PC-9 (cell line): ENCODE measurements around the gene LAMA2. TPM values are rescaled to one million over a fixed set of nuclear protein-coding genes. Genes with fewer than 3 reads are reported as not detected.

ENCODE experiments used
- BruUV-seq: library from RNA; stranded (reverse); fragments of 400-500 nt; replicated peaks from 2 replicates; lab custom pipeline; 2021; lab: Mats Ljungman, UMichigan
- CTCF ChIA-PET: fragments of 300-600 bp; sonication (Branson Sonifier 250); formaldehyde crosslinking; loops from one replicate; lab custom pipeline; 2022; ENCODE audit warnings: antibody characterized with exemption; lab: Charles Lee
- POLR2A ChIA-PET: fragments of 300-600 bp; sonication (Branson Sonifier 250); formaldehyde crosslinking; loops from one replicate; lab custom pipeline; 2022; ENCODE audit warnings: antibody characterized with exemption; ENCODE audit not compliant: unreplicated experiment; lab: Charles Lee
- DNase-seq, 2 experiments: peaks; one replicate each; pipeline versions ENCODE4 v3.0.0 to v3.0.0-alpha.2; 2015 to 2022; ENCODE audit warnings: mixed read lengths in 1 of 2
- H2AFZ ChIP-seq: fragments of 200-600 bp; sonication (generic); 2 replicates; pipeline ENCODE4 v1.8.1; 2017; ENCODE audit warnings: antibody characterized with exemption
- H3F3A ChIP-seq: fragments of 200-600 bp; sonication (generic); 2 replicates; pipeline ENCODE4 v1.8.1; 2017; ENCODE audit warnings: antibody characterized with exemption, mild to moderate bottlenecking, low read depth; ENCODE audit not compliant: insufficient read depth
- H3K27ac ChIP-seq: fragments of 200-600 bp; sonication (generic); 2 replicates; pipeline ENCODE4 v1.6.1; 2016; ENCODE audit warnings: mixed run types
- H3K27me3 ChIP-seq: fragments of 200-600 bp; sonication (generic); 2 replicates; pipeline ENCODE4 v1.6.1; 2016; ENCODE audit warnings: low read depth, mixed run types; ENCODE audit not compliant: insufficient read depth
- H3K36me3 ChIP-seq: fragments of 200-600 bp; sonication (generic); 2 replicates; pipeline ENCODE4 v1.6.1; 2016; ENCODE audit warnings: low read depth, mixed run types
- H3K4me1 ChIP-seq: fragments of 200-600 bp; sonication (generic); replicated peaks from 2 replicates; pipeline ENCODE4 v1.6.1; 2016; ENCODE audit warnings: mixed run types; ENCODE audit not compliant: insufficient read depth
- H3K4me2 ChIP-seq: fragments of 200-600 bp; sonication (generic); 2 replicates; pipeline ENCODE4 v1.6.1; 2017; ENCODE audit warnings: mixed run types
- H3K4me3 ChIP-seq: fragments of 200-600 bp; sonication (generic); 2 replicates; pipeline ENCODE4 v1.6.1; 2016; ENCODE audit warnings: mixed run types
- H3K79me2 ChIP-seq: fragments of 200-600 bp; sonication (generic); 2 replicates; pipeline ENCODE4 v1.6.1; 2017; ENCODE audit warnings: low read depth, mixed run types
- H3K9me2 ChIP-seq: fragments of 200-600 bp; sonication (generic); 2 replicates; pipeline ENCODE4 v1.8.1; 2017; ENCODE audit warnings: mild to moderate bottlenecking; ENCODE audit not compliant: insufficient read depth
- H3K9me3 ChIP-seq: fragments of 200-600 bp; sonication (generic); 2 replicates; pipeline ENCODE4 v1.8.1; 2016; ENCODE audit warnings: low read depth; ENCODE audit not compliant: insufficient read depth
- H4K20me1 ChIP-seq: fragments of 200-600 bp; sonication (generic); 2 replicates; pipeline ENCODE4 v1.8.1; 2017; ENCODE audit not compliant: insufficient read depth
- EZH2 ChIP-seq: fragments of 200-600 bp; sonication (generic); IDR thresholded peaks from 2 replicates; pipeline ENCODE4 v1.8.0; 2017; ENCODE audit warnings: antibody characterized with exemption, low read depth
- intact Hi-C: fragments of 100-400 bp; cut with micrococcal nuclease; formaldehyde crosslinking; loops from one replicate; pipeline ENCODE4 v1.10.0; 2022; ENCODE audit not compliant: unreplicated experiment
- total RNA-seq: library from RNA; stranded (reverse); gene quantifications from 2 replicates; pipeline ENCODE4 v1.2.3, GENCODE V29; 2021
- TF ChIP-seq, protein P1 (sequence below): fragments of 200-600 bp; sonication (generic); conservative IDR thresholded peaks from 2 replicates; pipeline ENCODE4 v1.6.1; 2017; ENCODE audit warnings: mixed run types, antibody characterized with exemption, mild to moderate bottlenecking, moderate library complexity

LAMA2 gene
- total RNA-seq, 1 experiment from 2014 or later: 2.8 TPM

DNA sequence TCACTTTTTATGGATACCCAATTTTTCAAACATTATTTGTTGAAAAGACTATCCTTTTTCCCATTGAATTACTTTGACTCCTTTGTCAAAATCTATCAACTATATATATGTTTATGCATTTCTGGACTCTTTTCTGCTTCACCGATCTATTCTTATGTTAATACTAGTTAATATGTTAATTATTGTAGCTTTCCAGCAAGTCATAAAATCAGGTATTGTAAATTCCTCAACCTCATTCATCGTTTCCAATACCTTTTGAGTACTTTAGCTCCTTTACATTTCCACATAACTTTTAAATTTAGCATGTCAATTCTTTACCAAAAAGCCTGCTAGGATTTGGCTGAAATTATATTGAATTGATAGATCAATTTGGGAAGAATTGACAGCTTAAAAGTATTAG lies 419.7 kb downstream of the LAMA2 start:
- BruUV-seq: no TSS peak

GRCh38 chr6:129306826-129307225 lies 423.9 kb downstream of the LAMA2 start:
- peaks cover 5% of the 10 kb centered on the region; the same call in 1 of the 2 replicates for H3K9me2 ChIP-seq
- TF ChIP-seq, protein P1, sequence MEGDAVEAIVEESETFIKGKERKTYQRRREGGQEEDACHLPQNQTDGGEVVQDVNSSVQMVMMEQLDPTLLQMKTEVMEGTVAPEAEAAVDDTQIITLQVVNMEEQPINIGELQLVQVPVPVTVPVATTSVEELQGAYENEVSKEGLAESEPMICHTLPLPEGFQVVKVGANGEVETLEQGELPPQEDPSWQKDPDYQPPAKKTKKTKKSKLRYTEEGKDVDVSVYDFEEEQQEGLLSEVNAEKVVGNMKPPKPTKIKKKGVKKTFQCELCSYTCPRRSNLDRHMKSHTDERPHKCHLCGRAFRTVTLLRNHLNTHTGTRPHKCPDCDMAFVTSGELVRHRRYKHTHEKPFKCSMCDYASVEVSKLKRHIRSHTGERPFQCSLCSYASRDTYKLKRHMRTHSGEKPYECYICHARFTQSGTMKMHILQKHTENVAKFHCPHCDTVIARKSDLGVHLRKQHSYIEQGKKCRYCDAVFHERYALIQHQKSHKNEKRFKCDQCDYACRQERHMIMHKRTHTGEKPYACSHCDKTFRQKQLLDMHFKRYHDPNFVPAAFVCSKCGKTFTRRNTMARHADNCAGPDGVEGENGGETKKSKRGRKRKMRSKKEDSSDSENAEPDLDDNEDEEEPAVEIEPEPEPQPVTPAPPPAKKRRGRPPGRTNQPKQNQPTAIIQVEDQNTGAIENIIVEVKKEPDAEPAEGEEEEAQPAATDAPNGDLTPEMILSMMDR: no peak
- TF ChIP-seq EZH2: no peak
- no peaks in the 10 kb centered on the region for H3K79me2 ChIP-seq
- BruUV-seq: no TSS peak
- peak in 1 of 2 experiments; percentile 51 for DNase-seq
- H3F3A ChIP-seq: no peaks in the 10 kb centered on the region
- peaks cover 5% of the 10 kb centered on the region; the same call in 1 of the 2 replicates for H3K9me3 ChIP-seq
- H3K36me3 ChIP-seq: no peaks in the 10 kb centered on the region
- H3K27ac ChIP-seq: no peak overlapping the region
- no peaks in the 10 kb centered on the region for H3K27me3 ChIP-seq
- POLR2A ChIA-PET: no interaction called here
- H4K20me1 ChIP-seq: no peaks in the 10 kb centered on the region
- peaks cover 11% of the 10 kb centered on the region for H3K4me1 ChIP-seq
- intact Hi-C loops: no loop called here
- H2AFZ ChIP-seq: no peak overlapping the region
- no peak overlapping the region for H3K4me3 ChIP-seq
- H3K4me2 ChIP-seq: peak overlapping the region; percentile 11; the same call in 1 of the 2 replicates
- CTCF ChIA-PET: no interaction called here

More for the DNA sequence above, 419.7 kb downstream of the LAMA2 start:
- peaks cover 5% of the 10 kb centered on the region; the same call in 1 of the 2 replicates for H3K9me2 ChIP-seq
- H3K4me3 ChIP-seq: no peak overlapping the region
- no peaks in the 10 kb centered on the region for H3K27me3 ChIP-seq
- CTCF ChIA-PET: no interaction called here
- H3K4me1 ChIP-seq: peaks cover 11% of the 10 kb centered on the region
- H3K79me2 ChIP-seq: no peaks in the 10 kb centered on the region
- H3F3A ChIP-seq: no peaks in the 10 kb centered on the region
- no peak overlapping the region for H2AFZ ChIP-seq
- intact Hi-C loops: no loop called here
- H3K36me3 ChIP-seq: no peaks in the 10 kb centered on the region
- no peak overlapping the region for H3K4me2 ChIP-seq
- POLR2A ChIA-PET: no interaction called here
- no peak overlapping the region for H3K27ac ChIP-seq
- H3K9me3 ChIP-seq: no peaks in the 10 kb centered on the region
- no peak for DNase-seq
- no peaks in the 10 kb centered on the region for H4K20me1 ChIP-seq
- TF ChIP-seq, protein P1: no peak
- TF ChIP-seq EZH2: no peak

- peaks cover 21% of the 10 kb centered on the region for H3K4me1 ChIP-seq
- H3K4me3 ChIP-seq: no peak overlapping the region
- peaks cover 8% of the 10 kb centered on the region; the same call in 1 of the 2 replicates for H3F3A ChIP-seq
- H3K27ac ChIP-seq: no peak overlapping the region
- intact Hi-C loops: no loop called here
- BruUV-seq: no TSS peak
- H3K4me2 ChIP-seq: no peak overlapping the region
- H3K36me3 ChIP-seq: no peaks in the 10 kb centered on the region
- no peaks in the 10 kb centered on the region for H3K79me2 ChIP-seq
- ChIA-PET POLR2A (no interaction called here), CTCF (no interaction called here)
- H3K9me2 ChIP-seq: peaks cover 2% of the 10 kb centered on the region; the same call in 1 of the 2 replicates
- no peaks in the 10 kb centered on the region for H3K27me3 ChIP-seq
- no peak for DNase-seq
- TF ChIP-seq EZH2: no peak
- TF ChIP-seq, protein P1: no peak
- peaks cover 5% of the 10 kb centered on the region; the same call in 1 of the 2 replicates for H3K9me3 ChIP-seq
- H4K20me1 ChIP-seq: no peaks in the 10 kb centered on the region
- no peak overlapping the region for H2AFZ ChIP-seq
Observed at GRCh38 chr6:129307845-129308244, 424.9 kb downstream of the LAMA2 start.
